GM19395 (cell line): ENCODE measurements around the gene PLB1.

Source experiments
- ATAC-seq: cut with Tn5 transposase; IDR thresholded peaks from one replicate; pipeline ENCODE4 v1.9.1; 2021; ENCODE audit warnings: mild to moderate bottlenecking, moderate library complexity; ENCODE audit not compliant: unreplicated experiment

The PLB1 gene

GRCh38 chr2:28687640-28688385 is 192.0 kb downstream of the PLB1 start:
- no peak for ATAC-seq

GRCh38 chr2:28688818-28689217 is 193.0 kb downstream of the PLB1 start:
- ATAC-seq, result no peak

- ATAC-seq, result no peak
Observed at GRCh38 chr2:28689771-28690170, 193.9 kb downstream of the PLB1 start.

GRCh38 chr2:28692411-28692810 is 196.6 kb downstream of the PLB1 start:
- ATAC-seq, result no peak

- ATAC-seq, result no peak
Observed at GRCh38 chr2:28693223-28693622, 197.4 kb downstream of the PLB1 start.
